ENCODE results near the gene DAP. TPM values are rescaled to one million over a fixed set of nuclear protein-coding genes. Genes with fewer than 3 reads are reported as not detected.

Gene DAP
- total and polyA plus RNA-seq, 10 of the 15 experiments (the other 5 are each of a cell fraction or from before 2014, with no cell fraction given): 12.9 to 130 (median 49.9) TPM

DNA sequence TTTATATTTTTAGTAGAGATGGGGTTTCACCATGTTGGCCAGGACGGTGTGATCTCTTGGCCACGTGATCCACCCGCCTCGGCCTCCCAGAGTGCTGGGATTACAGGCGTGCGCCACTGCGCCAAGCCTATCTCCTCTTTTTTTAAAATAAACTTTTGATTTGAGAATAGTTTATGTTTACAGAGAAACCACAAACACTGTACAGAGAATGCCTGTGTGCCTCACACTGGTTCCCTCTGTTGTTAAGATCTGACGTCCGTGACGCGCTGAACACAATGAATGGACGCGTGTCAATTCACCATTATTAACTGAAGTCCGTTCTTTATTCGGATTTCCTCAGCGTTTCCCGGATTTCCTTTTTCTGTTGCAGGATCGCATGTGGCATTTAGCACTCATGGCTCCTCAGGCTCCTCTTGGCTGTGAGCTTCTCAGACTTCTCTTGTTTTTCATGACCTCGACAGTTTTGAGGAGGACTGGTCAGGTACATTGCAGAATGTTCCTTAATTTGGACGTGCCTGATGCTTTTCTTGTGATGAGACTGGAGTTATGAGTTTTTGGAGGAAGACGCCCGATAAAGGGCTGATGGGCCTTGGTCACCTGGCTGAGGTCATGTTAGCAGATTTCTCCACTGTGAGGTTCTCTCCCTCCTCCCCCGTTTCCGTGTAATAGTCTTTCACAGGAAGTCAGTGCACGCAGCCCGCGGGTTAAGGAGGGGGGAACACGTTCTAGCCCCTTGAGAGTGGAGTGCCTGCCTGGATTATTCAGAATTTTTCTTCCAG, 127.6 kb downstream of the DAP start (continued):
- TF ChIP-seq, protein P1, sequence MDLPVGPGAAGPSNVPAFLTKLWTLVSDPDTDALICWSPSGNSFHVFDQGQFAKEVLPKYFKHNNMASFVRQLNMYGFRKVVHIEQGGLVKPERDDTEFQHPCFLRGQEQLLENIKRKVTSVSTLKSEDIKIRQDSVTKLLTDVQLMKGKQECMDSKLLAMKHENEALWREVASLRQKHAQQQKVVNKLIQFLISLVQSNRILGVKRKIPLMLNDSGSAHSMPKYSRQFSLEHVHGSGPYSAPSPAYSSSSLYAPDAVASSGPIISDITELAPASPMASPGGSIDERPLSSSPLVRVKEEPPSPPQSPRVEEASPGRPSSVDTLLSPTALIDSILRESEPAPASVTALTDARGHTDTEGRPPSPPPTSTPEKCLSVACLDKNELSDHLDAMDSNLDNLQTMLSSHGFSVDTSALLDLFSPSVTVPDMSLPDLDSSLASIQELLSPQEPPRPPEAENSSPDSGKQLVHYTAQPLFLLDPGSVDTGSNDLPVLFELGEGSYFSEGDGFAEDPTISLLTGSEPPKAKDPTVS (IDR thresholded peaks at IDR 0.05; ENCODE audit: low read depth, low read length): no peak
- TF ChIP-seq, protein P2, sequence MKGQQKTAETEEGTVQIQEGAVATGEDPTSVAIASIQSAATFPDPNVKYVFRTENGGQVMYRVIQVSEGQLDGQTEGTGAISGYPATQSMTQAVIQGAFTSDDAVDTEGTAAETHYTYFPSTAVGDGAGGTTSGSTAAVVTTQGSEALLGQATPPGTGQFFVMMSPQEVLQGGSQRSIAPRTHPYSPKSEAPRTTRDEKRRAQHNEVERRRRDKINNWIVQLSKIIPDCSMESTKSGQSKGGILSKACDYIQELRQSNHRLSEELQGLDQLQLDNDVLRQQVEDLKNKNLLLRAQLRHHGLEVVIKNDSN (IDR thresholded peaks at IDR 0.05; ENCODE audit: borderline replicate concordance, extremely low read length, insufficient read depth, low read depth, low read length): peak; percentile 36
- TF ChIP-seq PAX5 (IDR thresholded peaks at IDR 0.05; ENCODE audit: borderline replicate concordance, low read depth, low read length): peak; percentile 40; the same call in 1 of the 2 replicates
- TF ChIP-seq SMARCA5 (IDR thresholded peaks at IDR 0.05): no peak
- TF ChIP-seq, protein P3, sequence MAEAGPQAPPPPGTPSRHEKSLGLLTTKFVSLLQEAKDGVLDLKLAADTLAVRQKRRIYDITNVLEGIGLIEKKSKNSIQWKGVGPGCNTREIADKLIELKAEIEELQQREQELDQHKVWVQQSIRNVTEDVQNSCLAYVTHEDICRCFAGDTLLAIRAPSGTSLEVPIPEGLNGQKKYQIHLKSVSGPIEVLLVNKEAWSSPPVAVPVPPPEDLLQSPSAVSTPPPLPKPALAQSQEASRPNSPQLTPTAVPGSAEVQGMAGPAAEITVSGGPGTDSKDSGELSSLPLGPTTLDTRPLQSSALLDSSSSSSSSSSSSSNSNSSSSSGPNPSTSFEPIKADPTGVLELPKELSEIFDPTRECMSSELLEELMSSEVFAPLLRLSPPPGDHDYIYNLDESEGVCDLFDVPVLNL (IDR thresholded peaks at IDR 0.05; ENCODE audit: low read depth, low read length): no peak
- TF ChIP-seq IKZF2 (IDR thresholded peaks at IDR 0.05): peak in 1 of 2 experiments; percentile 29; a peak in 1 of 4 replicates
- TF ChIP-seq DPF2 (IDR thresholded peaks at IDR 0.05): peak; percentile 47; the same call in 1 of the 2 replicates
- peak; percentile 49 for TF ChIP-seq RAD51 (IDR thresholded peaks at IDR 0.05)
- no peak for TF ChIP-seq BRCA1 (IDR thresholded peaks at IDR 0.05; ENCODE audit: low read depth, low read length)
- TF ChIP-seq, protein P4, sequence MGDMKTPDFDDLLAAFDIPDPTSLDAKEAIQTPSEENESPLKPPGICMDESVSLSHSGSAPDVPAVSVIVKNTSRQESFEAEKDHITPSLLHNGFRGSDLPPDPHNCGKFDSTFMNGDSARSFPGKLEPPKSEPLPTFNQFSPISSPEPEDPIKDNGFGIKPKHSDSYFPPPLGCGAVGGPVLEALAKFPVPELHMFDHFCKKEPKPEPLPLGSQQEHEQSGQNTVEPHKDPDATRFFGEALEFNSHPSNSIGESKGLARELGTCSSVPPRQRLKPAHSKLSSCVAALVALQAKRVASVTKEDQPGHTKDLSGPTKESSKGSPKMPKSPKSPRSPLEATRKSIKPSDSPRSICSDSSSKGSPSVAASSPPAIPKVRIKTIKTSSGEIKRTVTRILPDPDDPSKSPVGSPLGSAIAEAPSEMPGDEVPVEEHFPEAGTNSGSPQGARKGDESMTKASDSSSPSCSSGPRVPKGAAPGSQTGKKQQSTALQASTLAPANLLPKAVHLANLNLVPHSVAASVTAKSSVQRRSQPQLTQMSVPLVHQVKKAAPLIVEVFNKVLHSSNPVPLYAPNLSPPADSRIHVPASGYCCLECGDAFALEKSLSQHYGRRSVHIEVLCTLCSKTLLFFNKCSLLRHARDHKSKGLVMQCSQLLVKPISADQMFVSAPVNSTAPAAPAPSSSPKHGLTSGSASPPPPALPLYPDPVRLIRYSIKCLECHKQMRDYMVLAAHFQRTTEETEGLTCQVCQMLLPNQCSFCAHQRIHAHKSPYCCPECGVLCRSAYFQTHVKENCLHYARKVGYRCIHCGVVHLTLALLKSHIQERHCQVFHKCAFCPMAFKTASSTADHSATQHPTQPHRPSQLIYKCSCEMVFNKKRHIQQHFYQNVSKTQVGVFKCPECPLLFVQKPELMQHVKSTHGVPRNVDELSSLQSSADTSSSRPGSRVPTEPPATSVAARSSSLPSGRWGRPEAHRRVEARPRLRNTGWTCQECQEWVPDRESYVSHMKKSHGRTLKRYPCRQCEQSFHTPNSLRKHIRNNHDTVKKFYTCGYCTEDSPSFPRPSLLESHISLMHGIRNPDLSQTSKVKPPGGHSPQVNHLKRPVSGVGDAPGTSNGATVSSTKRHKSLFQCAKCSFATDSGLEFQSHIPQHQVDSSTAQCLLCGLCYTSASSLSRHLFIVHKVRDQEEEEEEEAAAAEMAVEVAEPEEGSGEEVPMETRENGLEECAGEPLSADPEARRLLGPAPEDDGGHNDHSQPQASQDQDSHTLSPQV (IDR thresholded peaks at IDR 0.05): peak; percentile 8; the same call in 1 of the 2 replicates
- TF ChIP-seq, protein P5, sequence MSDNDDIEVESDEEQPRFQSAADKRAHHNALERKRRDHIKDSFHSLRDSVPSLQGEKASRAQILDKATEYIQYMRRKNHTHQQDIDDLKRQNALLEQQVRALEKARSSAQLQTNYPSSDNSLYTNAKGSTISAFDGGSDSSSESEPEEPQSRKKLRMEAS (IDR thresholded peaks at IDR 0.05; ENCODE audit: low read depth, low read length): 0 out of 2 replicates have a peak, but pooled peaks have one; percentile 14
- TF ChIP-seq POLR2AphosphoS2 (IDR thresholded peaks at IDR 0.05; ENCODE audit: low read depth, low read length): 0 out of 2 replicates have a peak, but pooled peaks have one; percentile 19
- peak in 1 of 2 experiments; percentile 35; a peak in 1 of 4 replicates for TF ChIP-seq EP300 (IDR thresholded peaks at IDR 0.05; ENCODE audit: borderline replicate concordance in 1 of 2, control insufficient read depth in 1 of 2, low read depth in 2 of 2, low read length in 2 of 2)
- 0 out of 2 replicates have a peak, but pooled peaks have one; percentile 19 for TF ChIP-seq POLR2A (IDR thresholded peaks at IDR 0.05; ENCODE audit: low read depth, low read length)
- TF ChIP-seq EGR1 (IDR thresholded peaks at IDR 0.05; ENCODE audit: borderline replicate concordance in 1 of 2, low read depth in 2 of 2, low read length in 2 of 2): peak in 1 of 2 experiments; percentile 59; a peak in 1 of 3 replicates
- TF ChIP-seq MXI1 (IDR thresholded peaks at IDR 0.05; ENCODE audit: low read depth, low read length): no peak
- no peak for TF ChIP-seq HDAC2 (IDR thresholded peaks at IDR 0.05)

Measured in GM12878 (cell line).